HTERT RPE-1 (cell line): Measurements from ENCODE around the gene STK35.

Experiments
- in situ Hi-C: fragments of 300-500 bp; cut with MboI; formaldehyde crosslinking; loops from 4 replicates; pipeline ENCODE4 v1.14.3; 2020; ENCODE audit warnings: low sequenced_read_pairs

STK35 gene

GRCh38 chr20:2103461-2104153 lies 2.0 kb downstream of the STK35 start:
- in situ Hi-C loops, result no loop called here

- in situ Hi-C loops, result no loop called here
Measured at GRCh38 chr20:2104236-2104635, 2.6 kb downstream of the STK35 start.

GRCh38 chr20:2108498-2108897 lies 6.9 kb downstream of the STK35 start:
- in situ Hi-C loops, result no loop called here

DNA sequence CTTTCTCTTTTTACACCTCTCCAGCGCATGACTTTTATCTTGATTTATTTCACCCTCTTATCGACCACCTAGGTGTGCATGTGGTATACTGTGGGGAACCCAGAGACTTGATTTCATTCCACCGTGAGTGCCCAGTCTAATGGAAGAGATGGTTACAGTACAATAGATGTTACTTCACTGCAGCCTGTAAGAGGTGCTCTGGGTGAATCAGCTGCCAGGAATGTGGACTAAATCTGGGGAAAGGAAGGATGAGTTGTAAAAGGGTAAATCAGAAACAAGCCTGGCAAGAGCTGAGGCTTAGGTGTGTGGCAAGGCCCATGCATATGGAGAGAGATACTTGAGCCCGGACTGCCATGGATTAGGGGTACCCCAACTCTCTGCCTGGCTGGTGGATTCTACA lies 7.4 kb downstream of the STK35 start:
- in situ Hi-C loops, result no loop called here

- in situ Hi-C loops, result no loop called here
Measured at GRCh38 chr20:2109425-2110210, 8.0 kb downstream of the STK35 start.

DNA sequence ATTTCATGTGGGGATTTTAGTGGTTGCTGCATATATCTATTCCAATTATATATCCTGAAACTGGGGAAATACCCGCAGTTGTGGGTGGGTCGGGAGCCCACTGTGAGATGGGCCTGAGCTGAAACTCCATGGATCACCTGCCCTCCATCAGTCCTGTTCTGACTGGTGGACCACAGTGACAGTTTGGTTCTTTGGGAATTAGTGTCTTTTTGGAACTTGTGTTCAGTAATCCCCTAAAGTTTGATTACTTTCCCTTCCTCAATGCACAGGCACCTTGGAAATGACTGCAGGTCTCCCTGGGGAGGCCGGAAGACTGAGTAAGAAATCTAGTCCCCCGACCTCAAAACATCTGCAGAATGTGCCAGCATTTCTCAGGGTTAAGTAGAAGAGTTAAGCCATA lies 11.3 kb downstream of the STK35 start:
- in situ Hi-C loops, result no loop called here

GRCh38 chr20:2114127-2114959 lies 12.7 kb downstream of the STK35 start:
- in situ Hi-C loops, result no loop called here

DNA sequence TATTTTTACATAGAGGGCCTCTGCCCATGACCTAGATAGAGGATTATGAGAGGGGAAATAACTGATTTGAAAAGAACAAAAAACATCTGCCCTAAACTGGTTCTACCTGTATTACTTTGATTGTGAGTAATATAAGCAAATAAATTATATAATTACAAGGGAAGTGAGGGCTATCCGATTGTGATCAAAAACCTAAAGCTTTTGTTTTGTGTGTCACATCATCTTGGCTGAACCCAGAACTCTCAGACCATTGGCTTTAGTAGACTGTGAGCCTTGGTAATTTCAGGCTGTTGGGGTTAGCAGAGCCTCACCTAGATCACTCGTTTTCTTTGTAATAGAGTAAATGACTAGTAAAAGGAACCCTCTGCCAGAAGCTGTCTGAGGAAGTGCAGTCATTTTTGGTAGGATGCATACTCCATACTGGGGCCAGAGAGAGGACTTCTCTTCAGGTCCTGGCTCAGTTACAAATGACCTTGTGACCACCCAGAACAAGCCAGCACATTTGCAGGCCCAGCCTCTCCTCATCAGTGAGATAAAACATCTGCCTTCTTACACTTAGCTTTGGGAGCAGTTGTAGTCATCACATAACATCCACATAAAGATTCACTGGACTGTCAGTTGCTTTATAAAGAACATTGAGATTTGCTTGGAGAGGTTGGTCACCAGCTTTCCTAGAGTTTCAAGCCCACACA lies 13.5 kb downstream of the STK35 start:
- in situ Hi-C loops, result no loop called here

DNA sequence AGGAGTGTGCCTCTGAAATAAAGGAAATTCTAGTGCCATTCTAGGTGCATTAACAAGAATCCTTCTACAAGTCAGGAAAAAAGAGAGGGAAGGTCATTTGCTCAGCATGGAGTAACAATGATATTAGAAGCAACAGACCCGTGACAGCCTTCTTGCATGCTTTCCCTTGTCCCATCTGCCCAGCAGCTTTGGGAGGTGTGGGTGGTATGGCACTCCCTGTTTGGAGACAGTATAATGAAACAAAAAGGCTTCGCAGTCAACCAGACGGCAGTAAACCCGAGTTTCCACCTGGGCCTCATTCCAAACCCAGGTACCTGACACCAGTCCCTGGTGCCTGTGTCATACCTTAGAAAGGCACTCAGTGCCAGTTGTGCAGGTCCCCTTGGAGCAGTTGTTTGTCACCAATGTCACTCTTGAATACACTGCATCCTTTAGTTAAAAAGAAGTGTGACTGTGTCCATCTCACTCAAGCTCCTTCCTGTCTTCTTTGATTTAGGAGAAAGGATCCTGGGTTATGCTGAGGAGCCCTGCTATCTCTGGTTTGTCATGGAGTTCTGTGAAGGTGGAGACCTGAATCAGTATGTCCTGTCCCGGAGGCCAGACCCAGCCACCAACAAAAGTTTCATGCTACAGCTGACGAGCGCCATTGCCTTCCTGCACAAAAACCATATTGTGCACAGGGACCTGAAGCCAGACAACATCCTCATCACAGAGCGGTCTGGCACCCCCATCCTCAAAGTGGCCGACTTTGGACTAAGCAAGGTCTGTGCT lies 14.7 kb downstream of the STK35 start:
- in situ Hi-C loops, result no loop called here

DNA sequence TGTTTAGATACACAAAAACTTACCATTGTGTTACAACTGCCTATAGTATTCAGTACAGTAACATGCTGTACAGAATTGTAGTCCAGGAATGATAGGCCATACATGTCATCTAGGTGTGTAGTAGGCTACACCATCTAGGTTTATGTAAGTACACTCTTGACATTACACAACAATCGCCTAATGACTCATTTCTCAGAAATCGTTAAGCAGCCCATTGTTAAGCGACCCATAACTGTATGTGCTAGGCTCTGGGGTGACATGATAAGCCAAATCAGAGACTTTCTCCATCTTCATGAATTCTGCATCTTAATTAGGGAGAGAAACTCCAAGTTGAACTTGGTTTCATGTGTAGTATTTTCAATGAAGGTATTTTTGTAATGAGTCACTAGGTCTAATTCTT lies 17.2 kb downstream of the STK35 start:
- in situ Hi-C loops, result no loop called here

DNA sequence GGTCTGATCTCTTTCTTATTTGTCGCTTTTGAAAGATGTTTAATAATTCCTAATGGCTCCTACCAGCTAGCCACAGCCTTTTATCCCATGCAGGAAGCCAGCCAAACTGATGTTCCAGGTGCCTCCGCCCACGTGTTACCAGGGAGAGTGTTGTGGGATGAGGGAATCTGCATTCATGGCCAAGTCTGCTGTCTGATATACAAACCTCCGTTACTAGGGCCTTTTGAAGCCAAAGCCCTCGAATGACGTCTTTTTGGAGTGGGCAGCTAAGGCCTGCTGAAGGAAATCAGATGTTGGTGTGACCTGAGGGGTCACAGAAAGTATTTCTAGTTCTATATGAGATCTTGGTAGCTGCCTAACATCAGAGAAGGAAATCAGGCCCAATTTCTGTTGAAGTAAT lies 21.3 kb downstream of the STK35 start:
- in situ Hi-C loops, result no loop called here

DNA sequence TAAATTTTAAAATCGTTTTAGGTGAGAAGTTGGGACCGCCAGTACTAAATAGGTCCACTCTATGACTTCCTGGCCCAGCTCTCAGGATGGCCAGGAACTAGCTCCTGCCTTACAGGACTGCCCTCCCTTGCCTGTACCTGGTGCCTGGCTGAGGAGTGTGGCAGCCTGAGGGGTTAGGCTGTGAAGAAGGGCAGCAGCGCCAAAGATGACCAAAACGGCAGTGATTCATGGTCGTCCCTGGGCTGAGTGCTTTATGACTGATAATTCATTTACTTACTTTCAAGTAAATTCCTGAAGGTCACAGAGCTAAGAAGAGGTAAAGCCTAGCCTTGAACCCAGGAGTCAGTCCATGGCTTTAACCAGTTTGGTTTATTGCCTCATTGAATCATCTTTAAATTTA lies 22.1 kb downstream of the STK35 start:
- in situ Hi-C loops, result no loop called here

DNA sequence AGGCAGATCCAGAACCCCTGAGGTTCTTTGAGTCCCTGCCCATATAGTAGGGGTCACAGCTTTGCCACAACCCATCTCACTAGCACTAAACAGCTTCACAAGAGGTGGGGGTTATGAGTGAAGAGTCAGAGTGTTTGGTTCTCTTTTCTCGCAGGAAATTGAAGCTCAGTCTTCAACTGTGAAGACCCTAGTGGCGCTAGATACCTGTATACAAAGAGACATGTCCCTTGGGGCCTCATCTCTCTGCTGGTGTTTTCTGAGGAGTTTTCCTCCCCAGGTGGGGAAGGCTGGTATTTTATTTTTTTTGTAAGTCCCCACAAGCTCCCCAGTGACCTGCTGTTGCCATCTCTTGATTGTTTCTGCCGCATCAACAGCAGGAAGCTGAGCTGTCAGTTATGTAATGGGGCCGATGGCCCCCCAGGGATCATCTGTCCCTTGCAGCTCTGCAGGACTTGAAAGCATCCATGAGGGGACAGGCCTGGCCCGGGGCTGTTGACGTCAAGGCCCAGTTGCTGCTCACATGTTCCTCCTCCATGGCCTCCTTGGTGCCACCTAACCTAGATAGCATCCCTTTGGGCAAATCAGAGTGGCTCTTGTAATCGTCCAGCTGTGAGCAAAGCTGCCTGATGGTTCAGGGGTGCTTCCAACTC lies 23.1 kb downstream of the STK35 start:
- in situ Hi-C loops, result no loop called here

DNA sequence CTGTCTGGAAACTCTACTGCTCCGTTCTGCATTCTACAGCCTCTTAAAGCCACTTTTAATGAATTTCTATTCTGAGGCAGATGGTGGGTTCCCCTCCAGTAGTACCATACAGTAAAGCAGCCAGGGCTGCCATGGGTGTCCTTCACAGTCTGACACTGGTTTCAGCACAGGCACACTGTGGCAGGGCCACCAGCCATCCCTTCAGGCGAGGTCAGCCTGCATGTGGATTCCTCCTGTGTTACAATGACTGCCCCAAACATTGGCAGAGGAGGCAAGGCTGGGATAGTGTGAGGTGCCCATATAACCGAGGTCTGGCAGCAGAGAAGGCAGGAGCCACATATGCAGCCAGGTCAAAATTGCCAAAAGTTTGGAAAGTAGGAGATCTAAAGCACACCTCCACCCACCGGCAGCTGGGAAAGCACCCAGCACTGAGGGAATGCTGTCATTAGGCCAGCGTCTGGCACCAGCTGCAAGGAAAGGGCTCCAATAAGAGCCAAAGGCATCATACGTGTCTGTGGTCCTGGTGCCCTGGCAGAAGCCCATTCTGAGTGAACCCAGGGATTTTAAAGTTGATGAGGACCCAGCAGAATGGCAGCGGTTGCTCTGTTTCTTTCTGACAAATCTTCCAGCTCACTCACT lies 24.0 kb downstream of the STK35 start:
- in situ Hi-C loops, result no loop called here

GRCh38 chr20:2127238-2127637 lies 25.6 kb downstream of the STK35 start:
- in situ Hi-C loops, result no loop called here

- in situ Hi-C loops, result no loop called here
Measured at GRCh38 chr20:2128542-2128941, 26.9 kb downstream of the STK35 start.

GRCh38 chr20:2130062-2130591 lies 28.5 kb downstream of the STK35 start:
- in situ Hi-C loops, result no loop called here

GRCh38 chr20:2130683-2131082 lies 29.1 kb downstream of the STK35 start:
- in situ Hi-C loops, result no loop called here

GRCh38 chr20:2131366-2131765 lies 29.7 kb downstream of the STK35 start:
- in situ Hi-C loops, result no loop called here
